Measurements from ENCODE around the gene TRIM3.

TRIM3 gene

GRCh38 chr11:6437993-6438392 lies 35.7 kb downstream of the TRIM3 start:
- DNase-seq (ENCODE audit: low read depth) = no peak

- DNase-seq (ENCODE audit: low read depth) = no peak
Observed at GRCh38 chr11:6437423-6437822, 36.3 kb downstream of the TRIM3 start.

- DNase-seq (ENCODE audit: low read depth) = no peak
Observed at GRCh38 chr11:6433998-6434660, 39.6 kb downstream of the TRIM3 start.

GRCh38 chr11:6431861-6432260 lies 41.9 kb downstream of the TRIM3 start:
- DNase-seq (ENCODE audit: low read depth) = peak; percentile 93

- DNase-seq (ENCODE audit: low read depth) = no peak
Observed at GRCh38 chr11:6427516-6427915, 46.2 kb downstream of the TRIM3 start.

- no peak for DNase-seq (ENCODE audit: low read depth)
Observed at GRCh38 chr11:6420677-6421076, 53.1 kb downstream of the TRIM3 start.

- peak; percentile 56 for DNase-seq (ENCODE audit: low read depth)
Observed at GRCh38 chr11:6419009-6419631, 54.6 kb downstream of the TRIM3 start, which contains the start of gene APBB1. Gene APBB1, minus strand, starts transcription at chr11:6419094. Its CDS starts 7,747 bp downstream, at chr11:6411347.

GRCh38 chr11:6418557-6419008 lies 55.2 kb downstream of the TRIM3 start:
- DNase-seq (ENCODE audit: low read depth) = no peak

GRCh38 chr11:6417907-6418556 lies 55.7 kb downstream of the TRIM3 start:
- DNase-seq (ENCODE audit: low read depth) = peak; percentile 16

- no peak for DNase-seq (ENCODE audit: low read depth)
Observed at GRCh38 chr11:6415797-6416196, 57.9 kb downstream of the TRIM3 start.

- DNase-seq (ENCODE audit: low read depth) = peak; percentile 23
Observed at GRCh38 chr11:6414874-6415328, 58.8 kb downstream of the TRIM3 start.

- peak; percentile 34 for DNase-seq (ENCODE audit: low read depth)
Observed at GRCh38 chr11:6413791-6414201, 59.9 kb downstream of the TRIM3 start.

GRCh38 chr11:6411594-6412031 lies 62.1 kb downstream of the TRIM3 start:
- no peak for DNase-seq (ENCODE audit: low read depth)

GRCh38 chr11:6410695-6411430 lies 62.9 kb downstream of the TRIM3 start:
- DNase-seq (ENCODE audit: low read depth) = no peak

GRCh38 chr11:6406370-6406769 lies 67.4 kb downstream of the TRIM3 start:
- no peak for DNase-seq (ENCODE audit: low read depth)

GRCh38 chr11:6405846-6406245 lies 67.9 kb downstream of the TRIM3 start:
- DNase-seq (ENCODE audit: low read depth) = no peak

GRCh38 chr11:6405052-6405667 lies 68.6 kb downstream of the TRIM3 start:
- DNase-seq (ENCODE audit: low read depth) = no peak

GRCh38 chr11:6404342-6405051 lies 69.2 kb downstream of the TRIM3 start:
- peak; percentile 64 for DNase-seq (ENCODE audit: low read depth)

GRCh38 chr11:6403539-6403938 lies 70.2 kb downstream of the TRIM3 start:
- no peak for DNase-seq (ENCODE audit: low read depth)

GRCh38 chr11:6402561-6402981 lies 71.2 kb downstream of the TRIM3 start:
- DNase-seq (ENCODE audit: low read depth) = peak; percentile 32

- DNase-seq (ENCODE audit: low read depth) = no peak
Observed at GRCh38 chr11:6402061-6402470, 71.7 kb downstream of the TRIM3 start.
